ENCODE measurements around the gene PHC1.

Gene PHC1

DNA sequence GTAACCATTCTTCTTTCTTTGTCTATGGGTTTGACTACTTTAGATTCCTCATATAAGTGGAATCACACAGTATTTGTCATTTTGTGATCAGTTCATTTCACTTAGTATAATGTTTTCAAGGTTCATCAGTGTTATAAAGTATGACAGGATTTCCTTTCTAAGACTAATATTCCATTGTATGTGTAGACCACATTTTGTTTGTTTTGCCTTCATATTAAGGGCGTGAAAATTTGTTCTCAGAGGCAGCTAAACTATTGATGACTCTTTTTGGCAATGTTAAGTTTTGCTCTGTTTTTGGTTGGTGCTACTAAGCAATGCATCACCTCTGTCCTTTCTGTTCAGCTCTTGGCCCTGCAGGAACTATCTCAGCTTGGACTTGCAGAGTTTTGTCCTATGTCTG, 73.4 kb downstream of the PHC1 start:
- Mint-ChIP-seq H3K27me3 (no peaks in the 10 kb centered on the region), H3K4me3 (peak overlapping the region; percentile 45), H3K4me1 (peaks cover 63% of the 10 kb centered on the region), H3K9me3 (no peaks in the 10 kb centered on the region), H3K27ac (peak overlapping the region; percentile 63), H3K36me3 (ENCODE audit: low read depth) (peaks cover 5% of the 10 kb centered on the region)
- ATAC-seq: no peak
- no peak for DNase-seq

DNA sequence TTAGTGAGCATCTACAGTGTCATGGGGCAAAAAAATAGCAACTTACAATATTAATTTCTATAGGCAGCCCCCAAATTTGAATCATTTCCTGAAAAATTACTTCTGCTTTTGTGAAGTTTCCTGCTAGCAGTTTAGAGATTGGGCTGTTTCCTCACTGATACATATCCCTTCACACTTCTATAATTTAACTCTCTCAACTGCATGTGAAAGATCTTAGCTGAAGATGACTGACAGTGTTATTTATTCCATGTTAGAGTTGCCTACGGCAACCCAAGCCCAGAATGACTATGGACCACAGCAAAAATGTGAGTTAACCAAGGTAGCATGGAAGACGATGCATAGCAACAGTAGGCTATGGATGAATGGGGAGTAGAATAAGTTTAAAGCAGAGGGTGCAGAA, 75.1 kb downstream of the PHC1 start, which contains the start of gene KLRG1:
TSS of gene KLRG1 (plus strand) at position 134 of the 400 bp plus-strand sequence. CDS start at position 224, 90 bp downstream.
- peak within 1 kb of the TSS; percentile 79 for H3K27ac Mint-ChIP-seq
- H3K36me3 Mint-ChIP-seq (ENCODE audit: low read depth): peaks cover 3% of the 10 kb centered on the region
- H3K27me3 Mint-ChIP-seq: no peaks in the 10 kb centered on the region
- ATAC-seq (peak; percentile 80), DNase-seq (no peak)
- peaks cover 76% of the 10 kb centered on the region for H3K4me1 Mint-ChIP-seq
- no peaks in the 10 kb centered on the region for H3K9me3 Mint-ChIP-seq
- H3K4me3 Mint-ChIP-seq: peak within 1 kb of the TSS; percentile 70
